ENCODE measurements around the gene SMURF1.
A peak's percentile ranks its signal among the peaks of the same experiment; 100 is the strongest.
"Not testable (repeated sequence)": the region's sequence is repeated elsewhere in the genome, so short reads cannot be mapped to it uniquely, and the experiment has no call there.

Gene SMURF1

DNA sequence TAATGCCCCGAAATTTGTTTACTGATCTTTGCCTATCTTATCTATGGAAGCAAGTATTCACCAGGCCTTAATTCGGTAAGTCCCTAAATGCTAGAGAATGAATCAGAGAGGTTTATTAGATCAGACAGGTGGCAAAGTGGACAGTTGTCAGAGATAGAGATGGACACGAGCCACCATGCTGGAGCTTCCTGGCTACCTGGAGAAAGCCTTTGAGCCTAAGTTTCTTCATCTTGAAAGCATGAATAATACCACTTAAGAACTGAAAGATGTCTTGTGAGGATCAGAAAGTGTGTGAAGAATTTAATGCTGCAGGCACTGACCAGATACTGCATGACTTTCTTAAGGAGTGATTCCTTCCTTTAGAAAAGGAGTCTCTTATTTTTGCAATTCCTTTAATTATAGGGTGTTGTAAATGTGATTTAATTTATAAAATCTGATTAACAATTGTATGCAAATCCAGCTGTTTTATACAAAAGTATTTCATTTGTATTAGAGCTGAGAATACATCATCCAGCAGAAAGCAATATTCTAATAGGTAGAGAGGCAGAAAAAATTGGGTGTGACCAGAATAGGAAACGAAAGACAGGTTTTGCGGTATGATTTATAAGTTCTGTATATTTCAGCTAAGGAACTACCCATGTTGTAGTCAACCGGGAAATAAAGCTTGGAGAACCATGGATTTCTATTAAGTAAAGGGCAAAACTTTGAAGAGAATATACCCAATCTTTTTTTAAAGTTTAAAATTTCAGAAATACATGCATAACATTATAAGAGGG lies 82.7 kb downstream of the SMURF1 start:
- Histone ChIP-seq H3K27me3 (ENCODE audit: control insufficient read depth, insufficient read depth, low read length) (no peaks in the 10 kb centered on the region), H3K4me3 (ENCODE audit: low read depth, low read length) (no peak overlapping the region), H3K9me3 (ENCODE audit: control insufficient read depth, insufficient read depth, low read length) (no peaks in the 10 kb centered on the region), H3K4me1 (ENCODE audit: control insufficient read depth, insufficient read depth, low read length) (no peaks in the 10 kb centered on the region), H3K36me3 (ENCODE audit: control insufficient read depth, insufficient read depth, low read length) (peaks cover 4% of the 10 kb centered on the region), H3K9ac (ENCODE audit: low read depth, low read length) (no peak overlapping the region)

DNA sequence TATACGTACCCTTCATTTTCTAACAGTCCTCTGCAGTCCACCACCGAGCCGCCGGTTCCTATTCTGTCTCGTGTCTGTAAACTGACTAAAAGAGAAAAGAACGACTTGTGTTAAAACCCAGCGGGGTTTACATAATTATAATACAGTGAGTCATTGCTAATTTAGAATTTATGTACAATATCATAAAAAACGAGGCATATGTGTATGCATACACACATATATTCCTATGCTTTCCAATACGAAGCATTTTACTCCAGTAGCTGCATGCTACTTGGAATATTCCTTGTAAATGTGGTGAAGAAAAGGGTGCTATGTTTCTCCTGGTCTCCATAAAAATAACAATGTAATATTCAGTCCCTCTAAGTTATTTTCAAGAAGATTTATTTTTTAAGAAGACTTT lies 89.1 kb downstream of the SMURF1 start:
- no peak overlapping the region for H3K4me3 ChIP-seq (ENCODE audit: low read depth, low read length)
- peaks cover 26% of the 10 kb centered on the region for H3K36me3 ChIP-seq (ENCODE audit: control insufficient read depth, insufficient read depth, low read length)
- no peaks in the 10 kb centered on the region for H3K27me3 ChIP-seq (ENCODE audit: control insufficient read depth, insufficient read depth, low read length)
- no peaks in the 10 kb centered on the region for H3K9me3 ChIP-seq (ENCODE audit: control insufficient read depth, insufficient read depth, low read length)
- H3K4me1 ChIP-seq (ENCODE audit: control insufficient read depth, insufficient read depth, low read length) = no peaks in the 10 kb centered on the region
- H3K9ac ChIP-seq (ENCODE audit: low read depth, low read length) = no peak overlapping the region

DNA sequence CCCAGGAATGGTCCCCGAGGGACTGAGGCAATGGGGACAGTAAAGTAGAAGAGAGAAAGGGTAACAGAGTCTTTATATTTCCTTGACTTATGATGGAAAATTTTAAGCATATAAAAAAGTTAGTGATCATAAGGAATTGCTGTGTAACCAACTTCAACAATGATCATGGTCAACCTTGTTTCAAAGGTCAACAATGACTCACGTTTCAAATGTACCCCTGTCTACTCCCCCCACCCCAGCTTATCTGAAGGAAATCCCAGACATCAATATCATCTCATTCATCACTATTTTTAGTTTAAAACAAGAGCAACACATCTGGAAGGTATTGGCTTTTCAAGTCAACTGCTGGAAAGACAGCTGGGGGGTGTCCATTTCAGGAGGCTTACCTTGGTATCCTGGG lies 92.9 kb downstream of the SMURF1 start:
- Histone ChIP-seq H3K9me3 (ENCODE audit: control insufficient read depth, insufficient read depth, low read length) (no peaks in the 10 kb centered on the region), H3K27me3 (ENCODE audit: control insufficient read depth, insufficient read depth, low read length) (no peaks in the 10 kb centered on the region), H3K4me3 (ENCODE audit: low read depth, low read length) (no peak overlapping the region), H3K4me1 (ENCODE audit: control insufficient read depth, insufficient read depth, low read length) (no peaks in the 10 kb centered on the region), H3K9ac (ENCODE audit: low read depth, low read length) (no peak overlapping the region), H3K36me3 (ENCODE audit: control insufficient read depth, insufficient read depth, low read length) (peaks cover 36% of the 10 kb centered on the region)

DNA sequence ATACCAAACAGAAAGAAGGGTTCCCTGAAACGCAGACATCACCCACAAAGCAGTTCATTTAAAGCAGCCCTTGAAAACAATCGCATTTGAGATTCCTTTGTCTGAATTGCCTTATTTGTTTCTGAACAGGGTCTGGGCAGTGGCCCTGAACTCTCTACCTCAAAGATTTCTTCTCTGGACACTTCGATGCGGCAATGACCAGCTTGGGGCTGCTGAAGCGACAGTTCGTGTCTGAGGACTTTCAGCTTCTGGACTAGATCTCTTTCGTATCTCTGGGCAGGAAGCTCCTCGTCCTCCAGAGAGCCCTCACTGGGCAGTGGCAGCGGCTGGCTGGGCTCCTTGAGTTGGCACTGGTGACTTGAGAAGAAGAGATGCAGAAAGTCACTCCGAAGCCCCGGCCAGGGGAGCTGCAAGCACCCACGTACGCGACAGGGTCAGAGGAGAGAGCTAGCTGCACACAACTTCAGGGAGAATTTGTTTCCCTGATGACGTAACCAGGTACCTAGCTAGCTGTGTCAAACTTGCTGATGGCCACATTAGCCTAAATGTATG lies 96.3 kb downstream of the SMURF1 start:
- Histone ChIP-seq H3K9me3 (ENCODE audit: control insufficient read depth, insufficient read depth, low read length) (no peaks in the 10 kb centered on the region), H3K4me1 (ENCODE audit: control insufficient read depth, insufficient read depth, low read length) (no peaks in the 10 kb centered on the region), H3K36me3 (ENCODE audit: control insufficient read depth, insufficient read depth, low read length) (peaks cover 31% of the 10 kb centered on the region), H3K9ac (ENCODE audit: low read depth, low read length) (no peak overlapping the region), H3K4me3 (ENCODE audit: low read depth, low read length) (no peak overlapping the region), H3K27me3 (ENCODE audit: control insufficient read depth, insufficient read depth, low read length) (no peaks in the 10 kb centered on the region)

DNA sequence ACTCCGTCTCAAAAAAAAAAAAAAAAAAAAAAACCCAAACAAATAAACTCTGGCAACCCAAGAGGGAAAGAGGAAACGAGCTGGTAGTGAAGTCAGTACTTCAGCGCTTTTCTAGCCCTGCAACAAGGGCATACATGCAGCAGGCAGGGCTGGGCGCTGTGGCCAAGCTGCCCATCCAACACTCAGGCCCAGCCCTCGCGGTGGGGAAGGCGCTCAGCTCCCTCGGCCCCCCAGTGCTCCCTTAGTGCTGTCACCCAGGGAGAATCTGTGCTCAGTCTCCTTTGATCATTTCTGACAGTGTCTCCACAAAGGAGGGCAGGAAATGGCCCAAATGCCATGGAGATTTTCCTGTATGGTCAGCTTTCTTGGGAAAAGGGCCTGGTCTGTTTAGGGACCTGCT lies 97.2 kb downstream of the SMURF1 start:
- H3K4me1 ChIP-seq (ENCODE audit: control insufficient read depth, insufficient read depth, low read length) = no peaks in the 10 kb centered on the region
- H3K27me3 ChIP-seq (ENCODE audit: control insufficient read depth, insufficient read depth, low read length) = no peaks in the 10 kb centered on the region
- H3K9ac ChIP-seq (ENCODE audit: low read depth, low read length) = no peak overlapping the region
- H3K4me3 ChIP-seq (ENCODE audit: low read depth, low read length) = no peak overlapping the region
- peaks cover 25% of the 10 kb centered on the region for H3K36me3 ChIP-seq (ENCODE audit: control insufficient read depth, insufficient read depth, low read length)
- no peaks in the 10 kb centered on the region for H3K9me3 ChIP-seq (ENCODE audit: control insufficient read depth, insufficient read depth, low read length)

DNA sequence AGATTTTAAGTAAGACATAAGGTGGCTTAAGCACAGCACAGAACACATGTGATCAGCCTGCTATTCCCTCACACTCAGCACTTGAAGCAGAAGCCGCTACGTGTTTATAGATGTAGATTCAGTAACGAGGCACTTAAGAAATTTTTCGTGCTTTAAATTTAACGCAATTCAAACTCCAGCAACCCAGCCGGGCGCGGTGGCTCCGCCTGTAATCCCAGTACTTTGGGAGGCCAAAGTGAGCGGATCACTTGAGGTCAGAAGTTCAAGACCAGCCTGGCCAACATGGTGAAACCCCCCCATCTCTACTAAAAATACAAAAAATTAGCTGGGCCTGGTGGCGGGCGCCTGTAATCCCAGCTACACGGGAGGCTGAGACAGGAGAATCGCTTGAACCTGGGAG lies 97.6 kb downstream of the SMURF1 start:
- not testable (repeated sequence) for H3K27me3 ChIP-seq (ENCODE audit: control insufficient read depth, insufficient read depth, low read length); H3K4me1 ChIP-seq (ENCODE audit: control insufficient read depth, insufficient read depth, low read length); H3K4me3 ChIP-seq (ENCODE audit: low read depth, low read length); H3K9me3 ChIP-seq (ENCODE audit: control insufficient read depth, insufficient read depth, low read length); H3K9ac ChIP-seq (ENCODE audit: low read depth, low read length)
- peaks cover 25% of the 10 kb centered on the region for H3K36me3 ChIP-seq (ENCODE audit: control insufficient read depth, insufficient read depth, low read length)

DNA sequence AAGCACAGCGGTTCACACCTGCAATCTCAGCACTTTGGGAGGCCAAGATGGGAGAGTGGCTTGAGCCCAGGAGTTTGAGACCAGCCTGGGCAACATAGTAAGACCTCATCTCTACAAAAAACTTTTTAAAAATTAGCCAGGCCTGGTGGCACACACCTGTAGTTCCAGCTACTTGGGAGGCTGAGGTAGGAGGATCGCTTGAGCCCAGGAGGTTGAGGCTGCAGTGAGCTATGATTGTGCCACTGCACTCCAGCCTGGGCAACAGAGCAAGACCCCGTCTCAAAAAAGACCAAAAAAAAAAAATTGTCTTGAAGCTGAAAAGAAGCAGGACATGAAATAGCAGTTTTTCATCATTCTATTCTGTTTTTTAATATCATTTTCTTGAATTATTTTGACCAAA lies 99.0 kb downstream of the SMURF1 start:
- H3K36me3 ChIP-seq (ENCODE audit: control insufficient read depth, insufficient read depth, low read length) = peaks cover 27% of the 10 kb centered on the region
- not testable (repeated sequence) for H3K27me3 ChIP-seq (ENCODE audit: control insufficient read depth, insufficient read depth, low read length); H3K9ac ChIP-seq (ENCODE audit: low read depth, low read length); H3K4me1 ChIP-seq (ENCODE audit: control insufficient read depth, insufficient read depth, low read length); H3K4me3 ChIP-seq (ENCODE audit: low read depth, low read length); H3K9me3 ChIP-seq (ENCODE audit: control insufficient read depth, insufficient read depth, low read length)

DNA sequence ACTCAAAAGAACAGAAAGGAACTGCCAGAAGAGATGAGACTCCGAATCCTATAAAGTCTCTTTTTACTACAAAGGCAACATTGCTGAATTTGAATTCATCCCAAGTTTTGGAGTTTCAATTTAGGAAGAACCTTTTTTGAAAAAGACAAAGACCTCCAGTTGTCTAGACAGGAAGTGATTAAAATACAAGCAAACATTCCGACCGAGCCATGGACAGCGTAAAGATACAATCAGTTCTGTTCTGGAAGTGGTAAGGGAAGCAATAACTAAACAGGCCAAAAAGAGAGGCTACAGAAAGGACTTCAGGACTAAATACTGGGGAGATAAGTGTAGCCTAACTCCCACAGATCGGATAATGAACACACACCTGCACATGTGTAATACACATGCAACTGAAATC lies 101.0 kb downstream of the SMURF1 start:
- Histone ChIP-seq H3K27me3 (ENCODE audit: control insufficient read depth, insufficient read depth, low read length) (no peaks in the 10 kb centered on the region), H3K4me3 (ENCODE audit: low read depth, low read length) (no peak overlapping the region), H3K9me3 (ENCODE audit: control insufficient read depth, insufficient read depth, low read length) (no peaks in the 10 kb centered on the region), H3K9ac (ENCODE audit: low read depth, low read length) (no peak overlapping the region), H3K36me3 (ENCODE audit: control insufficient read depth, insufficient read depth, low read length) (peaks cover 30% of the 10 kb centered on the region), H3K4me1 (ENCODE audit: control insufficient read depth, insufficient read depth, low read length) (no peaks in the 10 kb centered on the region)

DNA sequence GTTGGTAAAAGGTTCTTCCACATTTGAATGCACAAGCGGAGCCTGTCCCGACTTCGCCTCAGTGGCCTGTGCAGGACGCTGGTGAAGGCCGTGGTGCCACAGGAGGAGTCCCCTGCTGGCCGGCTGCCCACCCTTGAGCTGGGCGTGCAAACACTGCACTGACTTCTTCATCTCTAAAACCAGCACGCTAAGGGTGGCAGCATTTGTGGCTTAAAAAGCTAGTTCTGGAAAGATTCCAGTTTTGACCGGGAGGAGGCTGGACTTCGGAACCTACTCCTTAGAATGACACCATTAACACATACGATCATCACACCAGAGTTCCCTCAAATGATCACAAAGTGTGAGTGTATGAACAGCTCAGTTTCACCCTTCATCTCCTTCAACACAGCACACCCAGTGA lies 102.4 kb downstream of the SMURF1 start:
- no peaks in the 10 kb centered on the region for H3K9me3 ChIP-seq (ENCODE audit: control insufficient read depth, insufficient read depth, low read length)
- no peaks in the 10 kb centered on the region for H3K27me3 ChIP-seq (ENCODE audit: control insufficient read depth, insufficient read depth, low read length)
- peaks cover 28% of the 10 kb centered on the region for H3K36me3 ChIP-seq (ENCODE audit: control insufficient read depth, insufficient read depth, low read length)
- H3K9ac ChIP-seq (ENCODE audit: low read depth, low read length) = no peak overlapping the region
- H3K4me3 ChIP-seq (ENCODE audit: low read depth, low read length) = no peak overlapping the region
- no peaks in the 10 kb centered on the region for H3K4me1 ChIP-seq (ENCODE audit: control insufficient read depth, insufficient read depth, low read length)

DNA sequence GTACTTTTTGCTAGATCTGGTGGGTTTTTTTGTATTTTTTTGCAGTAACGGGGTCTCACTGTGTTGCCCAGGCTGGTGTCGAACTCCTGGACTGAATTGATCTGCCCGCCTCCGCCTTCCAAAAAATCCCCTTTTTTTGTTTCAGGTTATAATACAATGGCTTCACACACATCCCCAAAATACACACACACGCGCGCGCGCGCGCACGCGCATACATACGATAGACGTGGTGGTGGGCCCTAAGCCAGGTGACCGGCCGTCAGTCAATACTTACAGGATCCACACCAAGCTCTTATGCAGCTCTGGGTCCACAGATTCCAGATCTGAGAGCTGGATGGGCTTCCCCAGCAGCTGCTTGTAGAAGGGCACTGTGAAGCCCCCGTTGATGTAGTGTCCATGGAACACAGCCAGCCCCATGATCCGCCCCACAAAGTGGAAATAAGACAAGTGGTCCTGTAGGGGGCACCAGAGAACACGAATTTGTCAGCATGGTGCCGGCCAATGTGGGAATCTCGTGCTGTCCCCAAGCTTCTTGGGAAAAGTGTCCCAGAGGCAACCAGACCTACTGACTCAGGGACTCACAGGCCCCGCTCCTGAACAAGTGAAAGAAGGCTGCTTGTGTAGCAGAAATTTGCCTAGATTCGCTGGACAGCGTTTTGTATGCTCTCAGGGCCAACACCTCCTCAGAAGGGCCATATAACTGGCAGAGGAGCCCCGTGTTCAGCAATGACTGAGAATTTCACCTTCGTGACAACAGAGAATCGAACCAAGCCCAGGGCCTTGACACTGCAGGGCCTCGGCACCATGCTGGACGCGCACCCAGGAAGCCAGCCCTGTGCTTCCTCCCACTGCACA lies 103.6 kb downstream of the SMURF1 start:
- Histone ChIP-seq H3K9ac (ENCODE audit: low read depth, low read length) (peak overlapping the region; percentile 49), H3K4me1 (ENCODE audit: control insufficient read depth, insufficient read depth, low read length) (no peaks in the 10 kb centered on the region), H3K4me3 (ENCODE audit: low read depth, low read length) (no peak overlapping the region), H3K36me3 (ENCODE audit: control insufficient read depth, insufficient read depth, low read length) (peaks cover 33% of the 10 kb centered on the region), H3K9me3 (ENCODE audit: control insufficient read depth, insufficient read depth, low read length) (no peaks in the 10 kb centered on the region), H3K27me3 (ENCODE audit: control insufficient read depth, insufficient read depth, low read length) (no peaks in the 10 kb centered on the region)

DNA sequence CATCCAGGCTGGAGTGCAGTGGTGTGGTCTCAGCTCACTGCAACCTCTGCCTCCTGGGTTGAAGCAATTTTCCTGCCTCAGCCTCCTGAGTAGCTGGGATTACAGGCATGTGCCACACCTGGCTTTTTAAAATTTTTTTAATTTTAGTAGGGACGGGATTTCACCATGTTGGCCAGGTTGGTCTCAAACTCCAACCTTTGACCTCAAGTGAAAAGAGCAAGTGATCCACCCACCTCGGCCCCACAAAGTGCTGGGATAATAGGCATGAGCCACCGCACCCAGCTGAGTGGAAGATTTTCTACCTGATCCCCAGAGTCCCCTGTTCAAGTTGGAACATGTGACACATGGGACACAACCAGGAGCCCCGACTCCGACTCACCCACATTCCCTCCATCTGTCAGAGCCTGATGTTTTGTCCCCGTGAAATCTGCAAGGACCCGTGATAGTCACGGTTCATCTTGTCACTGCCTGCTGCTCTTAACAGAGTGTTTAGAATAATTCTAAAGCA lies 104.5 kb downstream of the SMURF1 start:
- H3K9ac ChIP-seq (ENCODE audit: low read depth, low read length) = no peak overlapping the region
- H3K9me3 ChIP-seq (ENCODE audit: control insufficient read depth, insufficient read depth, low read length) = no peaks in the 10 kb centered on the region
- no peaks in the 10 kb centered on the region for H3K27me3 ChIP-seq (ENCODE audit: control insufficient read depth, insufficient read depth, low read length)
- H3K4me3 ChIP-seq (ENCODE audit: low read depth, low read length) = no peak overlapping the region
- no peaks in the 10 kb centered on the region for H3K4me1 ChIP-seq (ENCODE audit: control insufficient read depth, insufficient read depth, low read length)
- peaks cover 40% of the 10 kb centered on the region for H3K36me3 ChIP-seq (ENCODE audit: control insufficient read depth, insufficient read depth, low read length)

Measured in iPS-15b (cell line).